ENCODE results near the gene RPS19.

GRCh38 chr19:41810301-41810700 is 49.8 kb upstream of the RPS19 start:
- TF ChIP-seq CTCF (IDR thresholded peaks at IDR 0.05): no peak
- TF ChIP-seq POLR2AphosphoS5 (IDR thresholded peaks at IDR 0.05; ENCODE audit: low read depth, low read length): no peak
- TF ChIP-seq REST (IDR thresholded peaks at IDR 0.05; ENCODE audit: insufficient read depth in 1 of 2, low read depth in 2 of 2, low read length in 1 of 2): no peak
- TF ChIP-seq SIN3A (IDR thresholded peaks at IDR 0.05; ENCODE audit: borderline replicate concordance, insufficient read depth, low read depth, low read length): no peak
- TF ChIP-seq TCF7L2 (IDR thresholded peaks at IDR 0.05; ENCODE audit: low read depth, low read length): no peak
